KBM-7 (cell line): Measurements from ENCODE around the gene SHISAL1.

Experiments used
- DNase-seq: peaks from one replicate; pipeline ENCODE4 v3.0.0-alpha.2; 2015
- in situ Hi-C: fragments of 300-500 bp; cut with MboI; formaldehyde crosslinking; loops from 2 replicates; pipeline ENCODE4 v1.14.3; 2020; ENCODE audit warnings: low sequenced_read_pairs, low pct_unique_long_range_greater_than_20kb, mixed read lengths

SHISAL1 gene

DNA sequence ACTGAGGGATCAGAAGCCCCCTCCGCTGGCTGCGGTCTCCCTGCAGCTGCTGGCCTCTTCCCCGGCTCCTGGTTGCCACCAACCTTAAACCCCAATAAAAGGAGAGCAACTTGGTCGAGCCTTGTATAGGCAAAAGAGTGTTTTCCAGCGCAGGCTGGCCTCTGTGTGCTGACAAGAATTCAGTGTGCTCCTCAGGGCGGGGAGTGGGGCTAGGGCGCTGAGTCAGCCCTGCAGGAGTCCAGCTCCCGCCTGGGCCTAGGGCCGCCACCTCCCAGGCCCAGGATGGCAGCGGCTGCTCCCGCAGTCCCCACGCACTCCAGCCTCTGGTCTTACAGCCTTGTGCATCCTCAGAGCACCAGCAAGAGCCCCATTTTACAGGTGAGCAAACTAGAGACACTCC lies at the start of gene SHISAL1:
SHISAL1 (minus strand) TSS at position 186 of the 400 bp plus-strand sequence. CDS start 12,006 bp downstream, outside the sequence.
- no peak for DNase-seq
- in situ Hi-C loops = no loop called here

DNA sequence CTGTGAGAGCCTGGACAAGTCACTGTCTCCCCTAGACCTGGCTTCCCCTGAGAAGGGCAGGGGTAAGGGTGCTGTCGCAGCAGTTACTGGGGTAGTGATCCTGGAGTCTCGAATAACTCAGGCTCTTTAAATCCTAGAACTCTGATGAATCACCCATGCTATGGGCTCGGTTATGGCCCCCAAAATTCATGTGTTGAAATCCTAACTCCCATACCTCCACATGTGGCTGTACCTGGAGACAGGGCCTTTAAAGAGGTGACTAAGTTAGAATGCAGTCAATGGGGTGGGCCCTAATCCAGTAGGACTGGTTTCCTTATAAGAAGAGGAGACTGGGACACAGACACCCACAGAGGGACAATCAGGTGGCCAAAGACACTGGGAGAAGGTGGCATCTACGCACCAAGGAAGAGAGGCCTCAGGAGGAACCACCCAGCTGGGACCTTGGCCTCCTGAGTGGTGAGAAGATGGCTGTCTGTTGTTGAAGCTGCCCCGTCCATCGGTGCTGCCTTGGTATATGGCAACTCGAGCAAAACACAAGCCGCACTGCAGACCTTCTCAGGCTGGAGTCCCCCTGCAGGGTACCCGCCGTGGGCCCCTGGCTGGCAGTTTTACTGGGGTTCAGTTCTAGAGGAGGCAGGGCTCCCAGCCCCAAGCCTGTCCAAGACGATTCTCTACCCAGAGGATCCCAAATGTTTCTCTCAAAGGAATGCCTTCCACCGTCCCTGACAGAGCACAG lies 48.8 kb upstream of the SHISAL1 start:
- DNase-seq = no peak

DNA sequence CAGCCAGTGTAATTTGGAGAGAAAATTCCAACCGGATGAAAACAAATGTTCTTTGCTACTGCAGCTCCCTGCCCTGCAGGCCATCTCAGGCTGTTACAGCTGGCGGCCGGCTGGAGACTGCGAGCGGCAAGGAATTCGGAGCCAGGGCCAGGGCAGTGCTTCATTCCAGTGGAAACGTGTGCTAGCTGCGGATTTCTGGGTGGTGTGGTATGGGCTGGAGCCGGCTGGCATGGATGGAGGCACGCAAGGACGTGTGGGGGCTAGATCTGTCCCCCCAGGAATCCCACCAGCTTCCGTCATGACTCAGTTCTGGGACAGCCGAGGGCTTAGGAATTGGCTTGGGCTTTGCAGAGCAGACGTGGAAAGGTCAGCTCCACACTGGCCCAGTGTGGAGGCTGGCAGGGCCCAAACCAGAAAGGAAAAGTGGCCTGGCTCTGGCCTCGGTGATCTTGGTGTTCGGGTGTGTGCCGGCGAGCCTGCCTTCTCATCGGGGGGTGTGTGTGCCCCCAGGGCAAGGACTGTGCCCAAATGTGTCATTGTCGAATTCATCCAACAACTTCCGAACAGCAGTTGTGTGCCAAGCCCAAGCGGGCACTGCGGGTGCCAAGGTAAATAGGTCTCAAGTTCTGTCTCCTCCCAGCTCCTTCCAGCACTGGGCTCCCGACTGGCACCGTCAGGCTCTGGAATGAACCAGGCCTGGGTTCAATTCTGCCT lies 48.1 kb upstream of the SHISAL1 start:
- in situ Hi-C loops = no loop called here
- DNase-seq = no peak

More for the DNA sequence above, 48.8 kb upstream of the SHISAL1 start:
- in situ Hi-C loops = no loop called here

DNA sequence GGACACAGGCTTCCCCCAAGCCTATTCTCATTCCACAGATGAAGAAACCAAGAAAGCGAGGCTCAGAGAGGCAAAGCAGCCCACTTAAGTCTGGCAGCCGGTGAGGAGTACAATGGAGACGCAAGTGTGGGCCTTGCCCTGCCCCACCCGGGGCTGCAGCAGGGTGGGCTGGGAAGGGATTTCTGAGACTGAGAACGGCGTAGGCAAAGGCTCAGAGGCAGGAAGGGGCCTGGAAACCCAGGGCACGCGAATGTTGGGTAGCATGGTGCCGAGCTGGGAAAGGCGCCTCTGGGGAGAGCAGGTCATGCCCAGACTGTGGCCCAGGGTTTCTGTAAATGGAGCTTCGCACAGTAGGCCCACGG lies 47.5 kb upstream of the SHISAL1 start:
- no peak for DNase-seq
- in situ Hi-C loops = no loop called here

DNA sequence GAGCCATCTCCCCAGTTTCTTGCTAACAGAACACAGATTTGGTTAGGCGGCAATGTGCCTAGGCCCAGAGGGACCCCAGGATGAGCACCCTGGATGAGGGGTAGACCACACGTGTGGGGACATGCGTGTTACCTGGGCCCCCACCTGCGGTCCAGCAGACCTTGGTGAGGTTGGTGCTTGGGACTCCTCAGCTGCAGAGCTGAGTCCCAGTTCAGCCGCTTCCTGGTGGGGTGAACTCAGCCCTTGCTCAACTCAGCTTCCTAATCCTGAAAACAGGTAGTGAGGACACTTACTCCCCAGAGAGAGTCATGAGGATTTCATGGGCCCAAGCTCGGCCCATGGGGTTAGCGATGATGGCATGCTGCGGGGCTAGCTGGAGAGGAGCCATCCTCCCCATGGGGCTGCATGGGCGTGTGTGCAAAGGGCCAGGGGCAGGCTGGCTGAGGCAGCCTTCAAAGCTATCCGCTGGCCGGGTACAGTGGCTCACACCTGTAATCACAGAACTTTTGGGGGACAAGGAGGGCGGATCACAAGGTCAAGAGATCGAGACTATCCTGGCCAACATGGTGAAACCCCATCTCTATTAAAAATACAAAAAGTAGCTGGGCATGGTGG lies 46.9 kb upstream of the SHISAL1 start:
- in situ Hi-C loops = no loop called here
- no peak for DNase-seq

DNA sequence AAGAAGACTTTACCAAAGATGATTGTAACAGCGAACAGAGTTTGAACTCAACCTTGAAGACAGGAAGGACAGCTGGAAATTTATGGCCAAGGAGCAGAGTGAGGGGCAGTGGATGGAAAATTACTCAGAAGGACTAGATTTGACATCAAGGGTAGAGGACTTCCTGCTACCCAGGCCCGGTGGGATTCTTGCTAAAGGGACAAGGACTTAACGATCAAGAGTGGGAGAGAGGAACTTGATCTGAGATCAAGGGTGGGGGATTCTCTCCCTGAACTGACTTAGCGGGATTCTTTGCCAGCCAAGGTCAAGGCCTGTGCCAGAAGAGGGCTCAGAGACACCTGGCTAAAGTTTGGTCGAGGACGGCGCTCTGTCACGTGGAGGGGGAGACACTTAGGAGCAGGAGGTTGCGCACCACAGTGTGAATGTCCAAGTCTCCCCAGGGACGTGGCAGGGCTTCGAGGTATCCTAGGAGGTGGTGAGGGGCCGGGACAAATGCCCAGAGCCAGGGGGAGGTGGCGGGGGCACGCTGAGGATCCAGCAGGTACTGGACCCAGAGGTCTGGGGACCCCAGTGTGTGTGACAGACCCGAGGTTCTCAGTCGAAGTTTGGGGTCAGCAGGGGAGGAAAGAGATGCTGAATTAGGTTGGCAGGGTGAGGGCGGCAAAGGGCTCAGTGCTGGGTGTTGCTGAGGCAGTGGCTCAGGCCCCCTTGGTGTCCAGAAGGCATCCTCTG lies 46.1 kb upstream of the SHISAL1 start:
- DNase-seq = no peak
- in situ Hi-C loops = no loop called here

DNA sequence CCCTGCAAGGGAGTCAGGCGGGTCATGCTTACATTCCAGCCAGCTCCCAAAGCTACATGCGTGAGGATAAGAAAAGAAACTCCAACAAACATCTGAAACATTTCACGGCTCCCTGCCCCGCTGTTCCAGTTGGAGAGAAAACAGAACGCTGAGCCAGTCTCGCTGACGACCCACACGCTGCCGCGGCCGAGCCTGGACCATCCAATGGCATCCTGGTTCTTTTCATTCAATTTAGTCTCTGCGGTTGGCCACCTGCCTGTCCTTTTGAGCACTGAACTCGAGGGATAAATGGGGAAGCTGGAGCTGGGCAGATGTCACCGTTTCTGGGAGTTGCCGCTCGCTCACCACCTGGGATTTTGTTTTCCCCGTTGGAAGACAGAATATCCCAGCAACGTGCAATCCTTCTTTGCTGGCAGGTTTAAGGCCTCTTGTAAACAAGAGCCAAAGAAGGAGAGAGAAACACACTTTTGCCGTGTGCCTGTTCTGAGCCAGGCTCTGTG lies 45.3 kb upstream of the SHISAL1 start:
- in situ Hi-C loops = no loop called here
- no peak for DNase-seq

DNA sequence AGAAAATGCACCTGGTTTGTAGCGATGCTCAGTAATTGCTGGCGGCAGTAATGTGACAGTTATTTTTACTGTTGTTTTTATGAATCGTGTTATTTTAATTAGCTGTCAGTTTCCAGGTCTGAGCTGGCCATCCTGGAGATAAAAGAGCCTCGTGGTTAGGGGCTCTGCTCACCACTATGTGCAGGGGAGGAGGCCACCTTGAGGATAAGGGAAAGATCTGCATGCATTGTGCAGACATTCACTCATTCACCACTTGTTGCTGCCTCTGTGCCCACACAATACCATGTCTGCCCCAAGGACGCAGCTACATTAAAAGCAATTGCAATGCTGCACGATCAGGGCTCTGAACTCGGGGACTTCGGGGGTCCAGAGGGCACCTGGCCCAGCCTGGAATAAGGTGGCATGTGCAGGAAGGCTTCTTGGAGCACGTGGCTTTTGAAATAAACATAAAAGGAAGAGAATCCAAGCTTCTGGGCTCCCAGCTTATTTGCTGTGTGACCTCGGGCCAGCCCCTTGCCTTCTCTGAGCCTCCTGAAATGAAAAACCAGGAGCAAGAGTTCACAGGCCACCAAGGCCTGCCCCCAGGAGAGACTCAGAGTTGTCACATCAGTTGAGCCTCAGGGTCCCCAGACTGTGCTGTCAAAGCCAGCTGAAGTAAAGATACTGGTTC lies 44.7 kb upstream of the SHISAL1 start:
- DNase-seq = no peak
- in situ Hi-C loops = no loop called here

DNA sequence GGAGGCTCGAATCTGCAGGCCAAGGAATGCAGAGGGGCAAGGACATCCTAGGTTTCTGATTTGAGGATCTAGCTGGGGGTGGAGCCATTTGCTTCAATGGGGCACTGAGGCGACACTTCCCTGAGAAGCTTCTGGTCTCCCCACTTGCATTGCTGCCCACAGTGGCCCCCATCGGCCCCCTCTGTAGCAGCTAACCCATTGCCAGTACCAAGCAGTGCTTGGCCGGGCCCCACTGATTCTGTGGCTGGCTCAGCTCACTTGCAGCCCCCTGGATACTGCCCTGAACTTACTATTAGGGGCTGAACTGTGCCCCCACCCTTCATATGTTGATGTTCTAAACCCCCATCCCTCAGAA lies 42.9 kb upstream of the SHISAL1 start:
- in situ Hi-C loops = no loop called here
- no peak for DNase-seq

DNA sequence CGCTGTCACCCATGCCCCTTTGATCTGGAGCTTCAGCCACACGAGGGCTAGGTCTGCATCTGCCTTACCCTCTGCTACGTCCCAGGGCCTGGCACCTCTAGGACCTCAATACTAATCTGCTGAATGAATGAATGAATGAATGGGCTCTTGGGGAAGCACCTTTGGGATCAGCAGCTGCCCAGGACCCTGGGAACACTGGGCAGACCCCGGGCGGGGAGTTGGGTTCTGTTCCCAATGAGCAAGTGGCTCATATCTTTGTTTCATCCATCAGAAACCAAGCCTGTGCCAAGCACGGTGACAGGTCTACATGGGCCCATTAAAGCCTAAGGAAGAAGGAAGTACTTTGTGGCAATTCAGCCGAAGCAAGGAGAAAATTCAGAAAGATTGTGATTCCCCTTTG lies 41.5 kb upstream of the SHISAL1 start:
- DNase-seq = no peak
- in situ Hi-C loops = no loop called here

DNA sequence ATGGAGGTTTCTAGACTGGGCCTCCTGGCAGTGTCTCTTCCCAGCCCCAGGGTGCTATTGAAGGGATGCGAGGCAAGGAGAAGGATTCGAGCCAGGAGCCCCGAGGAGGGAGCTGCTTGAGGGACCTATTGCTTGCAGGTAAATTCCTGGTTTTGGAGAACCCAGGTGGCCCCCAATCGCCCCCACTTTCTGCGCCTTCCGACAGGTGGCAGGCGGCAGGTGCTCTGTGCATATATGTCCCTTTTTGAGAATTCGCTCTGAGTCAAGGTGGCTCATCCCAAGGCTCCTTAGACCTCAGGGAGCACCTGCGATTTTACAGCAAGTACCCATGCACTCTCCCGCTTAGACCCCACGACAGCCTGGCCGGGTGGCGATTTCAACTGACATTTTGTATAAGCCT lies 40.3 kb upstream of the SHISAL1 start:
- in situ Hi-C loops = no loop called here

DNA sequence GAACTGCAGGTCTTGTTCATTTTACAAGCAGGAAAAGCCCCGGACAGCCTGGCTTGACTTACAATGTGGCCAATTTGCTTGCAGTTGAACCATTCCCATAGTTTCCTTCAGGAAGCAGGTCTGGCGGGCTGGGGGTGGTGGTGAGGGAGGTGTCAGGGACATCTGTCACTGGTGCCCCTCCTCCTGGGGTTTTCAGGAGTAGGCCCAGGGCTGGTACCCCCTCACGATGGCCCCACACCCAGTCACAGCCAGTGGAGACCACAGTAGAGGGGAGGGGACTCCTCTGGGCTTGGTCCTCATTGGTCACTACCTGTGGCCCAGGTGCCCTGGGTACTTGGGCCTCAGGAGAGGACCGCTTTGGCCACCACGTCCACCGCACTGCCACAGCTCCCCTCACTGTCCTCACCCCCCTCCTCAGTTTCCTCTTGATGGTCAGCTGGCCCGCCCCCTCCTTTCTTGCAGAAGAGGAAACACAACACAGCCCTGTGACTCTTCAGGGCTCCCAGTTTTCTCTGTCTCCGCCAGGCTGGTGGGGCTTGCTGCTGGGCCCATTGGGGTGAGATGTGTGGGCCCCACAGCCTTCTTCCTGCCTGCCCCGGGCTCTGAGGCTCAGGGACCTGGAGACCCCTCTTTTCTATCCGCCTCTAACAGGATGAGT lies 39.8 kb upstream of the SHISAL1 start:
- no peak for DNase-seq
- in situ Hi-C loops = no loop called here

More for the DNA sequence above, 40.3 kb upstream of the SHISAL1 start:
- no peak for DNase-seq

DNA sequence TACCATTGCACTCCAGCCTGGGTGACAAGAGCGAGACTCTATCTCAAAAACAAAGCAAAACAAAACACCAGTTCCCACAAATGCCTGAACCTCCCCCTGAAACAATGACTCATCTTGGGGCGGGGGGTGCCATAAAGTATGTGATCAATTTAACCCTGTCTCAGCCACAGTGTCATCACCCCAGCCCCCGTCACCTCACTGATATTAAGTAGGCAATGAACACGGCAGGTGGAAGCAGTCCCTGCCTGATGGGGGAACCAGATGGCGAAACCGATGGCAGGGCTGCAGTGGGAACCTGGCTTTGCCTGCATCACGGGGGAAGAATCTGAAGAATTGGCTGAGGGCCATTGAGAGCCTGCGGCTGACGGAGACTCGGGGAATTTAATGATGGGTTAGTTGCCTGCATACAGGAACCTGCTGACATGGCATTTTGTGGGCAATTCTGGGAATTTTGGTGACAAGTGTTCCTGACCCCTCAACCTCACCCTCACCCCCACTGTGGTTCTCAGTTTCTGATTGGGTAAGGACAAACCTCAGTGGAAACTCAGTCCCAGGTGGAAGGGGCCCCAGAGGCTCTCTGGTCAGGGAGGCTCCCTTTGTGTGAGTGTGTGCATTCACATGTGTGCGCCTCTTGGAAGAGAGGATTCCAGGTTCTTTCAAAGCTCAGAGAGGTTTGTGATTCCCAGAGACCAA lies 39.1 kb upstream of the SHISAL1 start:
- DNase-seq = no peak
- in situ Hi-C loops = no loop called here

DNA sequence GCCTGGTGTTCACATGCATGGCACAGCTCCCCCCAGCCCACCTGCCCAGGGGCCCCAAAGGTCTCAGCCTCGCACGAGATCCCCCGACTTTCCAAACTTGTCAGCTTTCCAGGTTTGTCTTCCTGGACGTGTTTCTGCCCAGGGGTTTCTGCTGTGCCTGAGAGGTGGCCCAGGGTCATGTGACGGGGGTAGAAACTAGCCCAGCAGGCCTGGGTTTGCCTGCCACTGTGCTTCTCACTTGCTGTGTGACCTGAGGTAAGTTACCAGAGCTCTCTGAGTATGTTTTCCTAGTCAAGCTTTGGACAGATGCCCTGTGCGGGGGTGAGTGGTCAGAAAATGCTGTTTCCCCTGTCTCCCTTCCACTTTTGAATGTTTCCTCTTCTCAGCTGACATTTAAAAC lies 38.3 kb upstream of the SHISAL1 start:
- DNase-seq = no peak
- in situ Hi-C loops = no loop called here

DNA sequence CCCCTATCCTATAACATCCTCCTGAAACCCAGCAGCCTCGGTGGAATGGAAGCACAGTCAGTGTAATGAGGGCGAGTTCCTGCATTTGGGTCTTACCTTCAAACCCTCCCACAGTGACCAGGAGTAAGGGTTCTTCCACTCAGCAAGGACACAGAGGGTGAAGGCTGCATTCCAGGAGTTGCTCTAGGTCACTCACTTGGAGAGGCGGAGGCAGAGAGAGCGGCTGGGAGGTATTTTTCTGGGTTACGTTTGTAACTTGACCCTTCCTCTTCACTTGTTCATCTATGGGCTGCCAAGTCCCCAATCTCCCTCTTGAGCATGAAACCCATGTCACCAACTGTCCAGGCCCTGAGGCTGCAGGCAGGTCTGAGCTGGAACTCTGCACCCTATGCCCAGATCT lies 36.8 kb upstream of the SHISAL1 start:
- in situ Hi-C loops = no loop called here
- no peak for DNase-seq

DNA sequence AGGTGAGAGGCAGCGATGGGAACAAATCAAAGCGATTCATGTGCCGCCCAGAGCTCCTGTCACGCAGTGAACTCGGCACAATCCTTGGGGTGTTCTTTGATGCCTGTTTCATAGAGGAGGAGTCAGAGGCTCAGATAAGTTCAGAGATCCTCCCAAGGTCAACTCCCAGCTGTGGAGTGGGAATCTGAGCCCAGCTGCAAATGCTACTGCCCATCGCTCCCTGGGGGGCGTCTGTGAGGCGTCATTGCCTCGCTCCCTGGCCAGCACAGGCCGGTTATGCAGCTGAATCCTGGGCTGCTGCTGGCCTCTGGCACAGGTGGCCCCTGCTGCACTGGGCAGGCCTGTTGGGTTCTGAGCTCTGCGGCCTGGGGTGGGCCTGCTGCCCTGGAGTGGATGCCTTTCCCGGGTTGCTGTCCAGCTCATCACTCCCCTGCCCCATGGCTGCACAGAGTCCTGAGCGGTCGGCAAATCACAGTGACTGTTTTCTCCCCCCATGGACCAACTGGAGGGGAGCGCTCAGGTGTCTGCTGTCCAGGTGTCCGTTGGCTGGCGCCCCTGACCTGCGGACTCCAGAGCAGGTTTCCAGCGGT lies 36.3 kb upstream of the SHISAL1 start:
- DNase-seq = no peak
- in situ Hi-C loops = no loop called here

DNA sequence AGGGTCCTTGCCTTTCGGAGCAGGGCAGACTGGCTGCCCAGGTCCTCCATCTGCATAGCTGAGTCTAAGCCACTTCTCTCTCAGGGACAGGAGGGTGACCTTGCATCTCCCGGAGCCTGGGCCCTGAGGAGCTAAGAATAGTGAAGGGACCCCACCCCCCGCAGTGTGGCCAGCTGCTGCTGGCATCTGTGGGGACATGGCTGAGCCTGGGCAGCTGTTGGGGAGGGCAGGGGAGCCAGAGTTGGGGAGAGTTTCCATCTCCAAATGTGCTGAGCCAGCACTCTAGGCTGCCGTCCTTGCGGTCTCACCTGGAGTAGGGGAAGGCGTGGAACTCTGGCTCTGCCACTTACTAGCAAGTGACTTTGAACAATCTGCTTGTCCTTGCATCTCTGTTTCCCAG lies 34.8 kb upstream of the SHISAL1 start:
- DNase-seq = no peak
- in situ Hi-C loops = no loop called here

DNA sequence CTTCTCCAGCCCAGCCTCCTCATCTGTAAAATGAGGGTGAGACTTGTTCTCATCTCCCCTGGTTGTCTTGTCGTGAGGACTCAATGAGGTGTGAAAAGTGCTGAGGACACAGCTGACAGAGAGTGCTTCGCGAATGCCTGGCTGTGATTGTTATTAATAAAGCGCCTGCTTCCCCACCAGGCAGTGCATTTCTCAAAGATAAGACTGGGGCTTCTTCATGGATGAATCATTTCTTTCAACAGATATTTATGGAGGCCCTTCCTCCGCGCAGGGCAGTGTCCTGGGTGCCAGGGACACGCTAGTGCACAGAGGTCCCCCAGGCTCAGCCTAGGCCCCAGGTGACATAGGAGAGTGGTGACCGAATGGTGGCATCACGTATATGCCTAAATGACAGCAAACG lies 34.3 kb upstream of the SHISAL1 start:
- in situ Hi-C loops = no loop called here
- DNase-seq = no peak
